Measurements from ENCODE around the gene DHRS1.

The DHRS1 gene

DNA sequence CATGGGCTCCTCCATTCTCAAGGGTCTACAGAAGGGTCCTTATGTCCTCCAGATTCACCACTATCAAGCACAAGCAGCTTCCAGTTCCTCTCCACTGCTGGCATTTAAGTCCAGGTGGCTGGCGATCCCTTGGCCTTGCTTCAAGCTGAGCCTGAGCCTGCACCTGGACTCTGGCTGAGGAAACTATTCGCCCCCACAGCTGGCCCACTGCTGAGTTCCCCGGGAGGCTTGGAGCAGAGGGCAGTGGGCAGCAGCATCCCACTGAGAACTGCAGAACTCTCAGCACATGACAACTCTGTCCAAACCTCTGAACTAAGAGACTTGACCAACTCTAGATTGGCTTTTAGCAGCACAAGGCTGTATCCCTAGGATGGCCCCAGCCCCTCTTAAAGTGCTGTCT, 16.8 kb downstream of the DHRS1 start:
- no peak for DNase-seq (ENCODE audit: low read depth in 3 of 3)

DNA sequence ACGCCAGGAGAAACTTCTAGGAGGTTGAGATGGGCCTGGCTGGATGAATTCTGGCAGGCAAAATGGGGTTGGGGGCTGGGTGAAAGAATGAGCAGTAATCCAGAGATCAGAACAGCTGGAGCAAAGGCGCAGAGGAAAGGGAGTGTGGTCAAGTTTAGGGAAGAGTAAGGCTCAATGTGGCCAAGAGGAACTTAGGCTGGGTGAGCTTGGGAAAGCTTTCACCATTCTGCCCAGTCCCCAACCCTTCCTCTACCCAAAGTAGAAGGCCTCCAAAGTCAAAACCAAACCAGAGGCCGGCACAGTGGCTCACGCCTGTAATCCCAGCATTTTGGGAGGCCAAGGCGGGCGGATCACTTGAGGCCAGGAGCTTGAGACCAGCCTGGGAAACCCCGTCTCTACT, 17.9 kb downstream of the DHRS1 start:
- no peak for DNase-seq (ENCODE audit: low read depth in 3 of 3)

DNA sequence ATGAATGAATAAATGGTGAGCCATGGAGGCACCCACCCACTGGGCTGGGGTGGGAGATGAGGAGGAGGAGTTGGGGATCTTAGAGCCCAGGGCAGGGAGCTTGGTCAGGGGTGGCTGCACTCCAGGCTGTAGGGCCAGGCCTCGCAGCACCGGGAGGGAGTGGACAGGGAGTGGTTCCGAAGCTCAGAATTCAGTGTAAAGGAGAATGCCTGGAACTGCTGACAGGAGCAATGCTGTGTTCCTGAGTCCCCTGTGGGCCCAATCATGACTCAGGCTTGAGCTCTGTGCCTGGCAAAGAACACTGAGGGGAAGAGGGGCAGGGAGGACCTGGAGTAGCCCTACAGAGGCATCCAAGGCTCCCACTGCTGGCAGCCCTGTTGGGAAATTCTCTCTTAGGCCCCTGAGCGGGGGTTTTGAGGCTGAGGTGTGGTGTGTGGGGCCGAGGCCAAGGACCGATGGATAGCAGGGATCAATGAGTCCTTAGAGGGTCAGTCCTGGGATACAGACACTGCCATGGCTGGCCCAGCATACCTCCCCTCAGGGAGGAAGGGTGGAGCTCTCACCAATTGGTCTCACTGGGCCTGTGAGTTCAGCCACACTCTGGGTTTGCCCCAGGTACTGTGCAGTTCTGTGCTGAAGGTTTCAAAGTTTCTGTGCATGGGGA, 18.7 kb downstream of the DHRS1 start:
- DNase-seq (ENCODE audit: low read depth in 3 of 3) = no peak

DNA sequence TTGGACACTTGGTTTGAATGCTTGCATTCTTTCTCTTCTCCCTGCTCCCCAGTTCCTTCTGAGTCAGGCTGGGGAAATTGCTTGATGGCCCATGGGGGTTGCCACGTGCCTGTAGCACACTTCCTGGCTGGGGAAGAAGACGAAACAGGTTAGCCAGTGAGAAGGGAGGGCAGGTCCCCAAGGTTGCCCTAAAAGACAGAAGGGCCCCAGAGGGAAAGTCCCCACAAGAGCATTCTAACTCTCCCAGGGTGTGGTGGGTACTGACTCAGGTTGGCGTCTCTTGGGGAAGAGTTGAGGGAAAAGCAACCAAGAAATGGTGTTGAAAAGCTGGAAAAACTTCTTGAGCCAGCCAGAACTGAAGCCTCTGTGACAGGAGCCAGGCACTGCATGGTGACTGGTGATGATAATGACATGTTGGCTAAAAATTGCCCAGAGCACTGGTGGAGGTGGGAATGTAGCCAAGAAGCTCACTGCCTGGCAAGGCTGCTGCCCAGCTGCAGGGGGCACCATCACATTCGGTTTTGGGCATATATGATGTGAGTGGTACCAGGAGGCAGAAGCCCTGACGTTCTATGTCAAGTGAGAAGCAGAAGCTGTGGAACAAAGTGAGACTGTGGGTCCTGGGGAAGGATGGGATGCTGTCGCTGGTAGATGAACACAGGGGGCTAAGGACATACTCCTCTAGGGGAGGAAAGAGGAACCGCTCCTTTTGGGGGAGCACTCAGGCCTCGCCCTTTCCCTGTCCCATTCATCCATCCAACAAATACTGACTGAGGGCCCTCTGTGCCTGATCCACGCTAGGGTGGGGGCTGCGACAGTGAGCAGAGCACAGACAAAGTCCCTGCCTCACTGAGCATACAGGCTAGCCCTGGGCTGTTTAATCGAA, 20.0 kb downstream of the DHRS1 start:
- peak in 2 of 3 experiments; percentile 35 to 39 for DNase-seq (ENCODE audit: low read depth in 3 of 3)

DNA sequence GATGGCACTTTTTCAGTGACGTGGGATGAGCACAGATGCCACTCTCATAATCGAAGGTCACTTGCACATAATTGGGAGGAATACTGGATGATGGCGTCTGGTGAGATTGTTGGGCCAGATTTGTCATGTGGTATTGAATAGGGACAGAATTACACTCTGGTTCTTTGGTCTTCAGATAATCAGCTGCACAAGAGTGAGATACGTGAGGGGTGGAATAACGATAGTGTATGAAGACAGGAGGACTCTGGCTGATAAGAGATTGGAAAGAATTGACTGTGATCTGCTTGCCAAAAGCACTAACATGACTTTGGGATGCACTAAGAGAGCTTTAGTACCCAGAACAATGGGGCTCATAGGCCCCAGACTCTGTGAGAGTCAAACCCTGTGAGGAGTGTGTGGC, 21.2 kb downstream of the DHRS1 start:
- DNase-seq (ENCODE audit: low read depth in 3 of 3) = no peak

DNA sequence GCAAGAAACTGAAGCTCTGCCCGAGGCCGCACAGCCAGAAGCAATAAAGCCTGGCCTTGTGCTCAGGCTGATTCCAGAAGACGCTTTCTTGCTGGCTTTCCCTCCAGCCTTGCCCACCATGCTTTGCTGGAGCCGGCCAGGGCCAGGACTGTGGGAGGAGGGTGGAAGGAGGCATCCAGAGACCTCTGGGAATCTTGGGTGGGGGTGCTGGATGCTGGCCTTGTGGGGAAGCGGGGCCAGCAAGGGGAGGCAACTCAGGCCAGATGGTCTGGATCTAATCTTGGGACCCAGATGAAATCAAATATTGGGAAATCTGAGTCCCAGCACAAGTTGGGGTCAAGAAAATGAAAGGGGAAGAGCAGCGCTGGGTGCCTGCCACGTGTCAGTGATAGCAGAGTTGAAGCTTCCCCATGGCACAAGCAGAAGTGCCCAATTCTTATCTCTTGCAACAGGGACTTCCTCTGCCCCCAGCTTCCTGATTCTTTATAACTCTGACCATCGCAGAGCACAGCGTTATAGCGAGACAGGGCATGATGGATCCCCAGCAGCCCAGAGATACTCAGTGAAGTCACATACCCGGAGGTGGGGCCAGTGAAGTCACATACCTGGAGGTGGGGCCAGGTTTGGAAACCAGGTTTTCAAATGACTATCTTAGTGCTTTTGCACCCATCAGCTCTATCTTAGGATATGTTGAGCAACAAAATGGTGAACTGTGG, 21.8 kb downstream of the DHRS1 start:
- DNase-seq (ENCODE audit: low read depth in 3 of 3) = no peak

DNA sequence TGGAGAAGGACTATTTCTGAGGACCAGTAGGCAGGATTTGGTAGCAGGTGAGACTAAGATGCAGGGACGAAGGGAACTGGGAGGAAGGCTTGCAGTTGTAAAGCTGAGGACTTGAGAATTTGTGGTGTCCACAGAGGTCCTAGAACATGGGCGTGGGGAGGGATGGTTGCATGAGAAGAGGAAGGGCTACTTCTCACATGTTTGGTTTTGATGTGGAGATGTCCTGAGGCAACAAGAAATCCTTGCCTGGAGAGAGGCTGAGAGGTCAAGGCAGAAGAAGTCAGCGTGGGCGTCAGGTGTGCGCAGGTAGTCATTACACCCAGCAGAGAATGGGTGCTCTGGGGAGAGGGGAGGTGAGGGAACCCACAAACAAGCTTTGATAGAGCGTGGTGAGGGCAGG, 22.5 kb downstream of the DHRS1 start:
- no peak for DNase-seq (ENCODE audit: low read depth in 3 of 3)

DNA sequence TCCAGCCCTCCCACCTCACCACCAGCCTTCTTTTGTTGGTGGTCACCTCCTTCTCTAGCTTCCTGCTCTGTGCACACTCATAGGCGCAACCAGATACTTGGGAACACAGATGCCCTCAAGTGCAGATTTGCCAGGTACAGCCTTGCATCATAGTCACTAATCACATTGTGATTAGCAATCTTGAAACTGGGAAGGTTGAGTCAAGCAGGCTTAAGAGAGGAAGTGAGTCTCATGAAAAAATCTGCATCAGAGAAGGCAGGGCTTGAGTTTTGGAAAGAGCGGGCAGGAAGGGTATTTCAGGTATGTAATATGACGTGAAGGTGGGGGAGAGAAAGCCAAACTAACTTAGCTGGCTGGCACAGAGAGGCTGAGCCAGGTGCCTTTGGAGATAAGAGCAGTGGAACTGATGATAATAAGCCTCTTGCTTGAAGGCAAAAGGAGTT, 25.5 kb downstream of the DHRS1 start:
- DNase-seq (ENCODE audit: low read depth in 3 of 3) = peak in 2 of 3 experiments; percentile 19 to 43

DNA sequence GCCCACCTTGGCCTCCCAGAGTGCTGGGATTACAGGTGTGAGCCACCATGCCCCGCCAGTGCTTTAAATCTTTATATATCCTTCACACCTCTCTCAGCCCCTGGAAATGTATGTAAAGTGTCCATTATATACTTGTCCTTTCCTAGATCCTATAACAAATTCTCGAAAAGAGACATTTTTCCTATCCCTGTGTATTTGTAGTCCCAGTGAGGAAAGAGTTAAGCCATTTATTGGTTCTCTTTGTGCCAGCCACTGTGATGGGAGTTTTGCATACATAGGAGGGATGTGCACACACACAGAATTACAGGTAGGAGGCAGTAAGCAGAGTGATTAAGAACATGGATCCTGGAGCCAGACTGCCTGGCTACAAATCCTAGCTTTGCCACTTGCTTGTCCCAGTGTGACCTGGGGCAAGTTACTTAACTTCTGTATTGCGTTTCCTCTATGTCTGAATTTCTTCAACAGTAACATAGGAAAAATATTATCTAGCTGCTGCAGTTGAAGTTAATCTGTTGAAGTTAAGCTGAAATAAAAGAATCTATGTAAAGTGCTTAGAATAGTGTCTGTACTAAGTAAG, 26.1 kb downstream of the DHRS1 start:
- DNase-seq (ENCODE audit: low read depth in 3 of 3) = no peak

DNA sequence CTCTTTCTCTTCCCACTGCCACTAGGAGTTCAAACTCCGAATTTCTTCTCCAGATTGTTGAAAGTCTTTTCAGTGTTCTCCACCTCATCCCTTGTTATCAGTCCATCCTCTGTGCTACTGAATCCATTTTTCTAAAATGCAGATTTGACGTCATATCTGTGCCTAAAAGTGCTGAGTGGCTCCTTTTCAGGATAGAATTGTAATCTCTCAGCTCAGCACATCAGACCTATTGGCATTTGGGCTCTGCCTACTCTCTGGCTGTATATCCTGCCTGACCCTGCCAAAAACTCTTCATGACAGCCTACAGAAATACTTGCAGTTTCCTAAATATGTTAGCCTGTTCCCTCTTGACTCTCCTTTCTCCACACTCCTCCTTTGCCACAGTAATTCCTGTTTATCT, 27.1 kb downstream of the DHRS1 start:
- no peak for DNase-seq (ENCODE audit: low read depth in 3 of 3)

DNA sequence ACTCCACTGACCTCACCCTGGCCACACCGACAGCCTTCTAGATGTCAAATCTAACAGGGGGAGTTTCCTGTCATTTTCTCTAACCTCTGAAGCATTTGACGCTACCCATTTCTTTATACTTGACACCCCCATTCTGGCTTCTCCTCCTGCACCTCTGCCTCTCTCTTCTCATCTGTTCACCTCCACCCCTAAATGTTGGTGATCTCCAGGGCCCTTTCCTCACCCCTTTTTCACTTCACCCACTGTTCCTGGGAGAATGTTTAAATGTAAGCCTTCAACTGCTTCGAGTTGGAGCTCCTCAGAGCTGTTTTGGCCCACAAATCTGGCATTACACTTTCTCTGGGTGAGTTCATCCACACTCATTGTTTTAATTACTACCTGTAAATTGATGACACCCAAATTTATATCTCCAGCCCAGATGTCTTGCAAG, 27.7 kb downstream of the DHRS1 start:
- DNase-seq (ENCODE audit: low read depth in 3 of 3) = no peak

DNA sequence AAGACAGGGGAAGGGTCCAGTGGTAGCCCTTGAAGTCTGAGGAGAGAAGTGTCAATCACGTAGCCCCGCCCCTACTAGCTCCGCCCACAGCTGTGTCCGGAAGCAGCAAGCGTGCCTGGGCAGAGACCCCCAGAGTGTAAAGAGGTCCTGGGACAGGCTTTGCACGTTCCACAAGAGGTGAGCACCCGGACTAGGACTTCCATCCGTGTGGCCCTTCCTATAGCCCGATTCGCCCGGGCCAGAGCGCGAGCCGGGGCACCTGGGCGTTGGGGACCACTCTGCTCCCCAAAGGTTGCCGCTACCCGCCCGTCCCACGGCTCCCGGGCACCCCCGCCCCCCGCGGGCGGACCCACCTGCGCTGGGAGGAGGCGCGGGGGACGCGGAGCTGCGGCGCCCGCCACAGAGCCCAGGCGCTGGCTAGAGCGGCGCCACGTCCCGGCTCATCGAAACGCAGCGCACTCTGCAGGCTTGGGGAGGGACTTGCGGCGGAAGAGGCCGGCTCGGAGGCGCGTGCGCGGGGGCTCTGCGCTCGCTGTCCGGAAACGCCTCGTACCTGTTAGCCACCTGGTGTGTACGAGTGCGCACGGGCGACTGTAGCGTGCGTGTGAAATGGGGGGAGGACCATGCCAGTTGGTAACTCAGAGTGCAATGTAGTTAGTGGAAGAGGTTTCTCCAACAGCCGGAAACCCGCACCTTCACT, 28.3 kb downstream of the DHRS1 start, which contains the start of gene RABGGTA:
Gene RABGGTA (minus strand): TSS at position 464 of the 700 bp plus-strand sequence. CDS start 482 bp downstream, outside the sequence.
- peak; percentile 71 to 85 (median 85) for DNase-seq (ENCODE audit: low read depth in 3 of 3)

DNA sequence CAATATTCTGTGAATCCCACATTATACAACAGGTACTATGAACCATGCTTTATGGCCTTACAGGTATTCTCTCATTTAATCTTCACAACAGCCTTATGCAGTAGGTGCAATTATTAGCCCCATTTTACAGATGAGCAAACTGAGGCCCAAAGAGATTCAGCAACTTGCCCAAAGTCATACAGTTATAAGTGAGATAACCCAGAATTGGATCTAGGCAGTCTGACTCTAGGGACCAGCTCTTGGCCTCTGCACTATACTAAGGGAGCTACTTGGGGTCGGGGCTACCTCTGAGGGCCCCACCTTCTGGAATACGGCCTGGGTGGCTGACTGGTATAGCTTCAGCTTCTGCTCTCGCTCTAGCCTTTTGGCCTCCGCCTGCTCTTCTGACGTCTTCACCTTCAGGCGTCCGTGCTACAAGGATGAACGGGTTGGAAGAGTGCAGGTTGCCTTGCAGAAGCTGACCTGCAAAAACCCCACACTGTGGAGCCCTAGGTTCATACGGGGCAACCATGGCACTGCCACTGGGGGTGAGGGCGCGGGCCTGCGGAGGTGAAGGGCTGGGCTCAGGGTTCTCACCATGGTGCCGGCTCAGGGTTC, 28.9 kb downstream of the DHRS1 start:
- DNase-seq (ENCODE audit: low read depth in 3 of 3) = no peak

DNA sequence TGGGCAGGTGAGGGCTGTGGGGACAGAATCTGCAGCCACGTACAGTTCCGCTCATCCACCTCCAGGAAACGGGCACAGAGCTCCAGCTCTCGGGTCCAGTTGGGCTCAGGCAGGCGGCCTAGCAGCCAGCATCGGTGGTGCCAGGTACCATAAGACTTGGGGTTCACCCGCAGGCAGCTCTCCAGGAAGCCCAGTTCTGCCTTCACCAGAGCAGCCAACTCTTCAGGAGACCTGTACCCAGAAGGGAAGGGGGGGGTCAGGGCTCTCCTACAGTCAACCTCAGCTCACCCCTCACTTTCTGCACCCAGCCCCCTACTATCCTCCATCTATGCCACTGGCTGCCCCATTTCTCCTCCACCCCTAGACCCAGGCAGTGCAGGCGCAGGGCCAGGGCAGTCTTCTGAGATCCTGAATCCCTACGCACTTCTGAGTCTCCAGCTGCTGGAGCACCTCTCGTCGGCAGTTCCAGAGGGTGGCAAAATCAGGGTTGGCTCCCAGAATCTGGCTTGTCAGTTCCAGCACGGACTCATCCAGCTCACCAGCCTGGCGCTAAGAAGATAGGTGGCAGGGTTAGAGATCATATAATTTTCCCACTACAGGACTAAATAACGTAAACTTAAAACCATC, 29.6 kb downstream of the DHRS1 start:
- no peak for DNase-seq (ENCODE audit: low read depth in 3 of 3)

DNA sequence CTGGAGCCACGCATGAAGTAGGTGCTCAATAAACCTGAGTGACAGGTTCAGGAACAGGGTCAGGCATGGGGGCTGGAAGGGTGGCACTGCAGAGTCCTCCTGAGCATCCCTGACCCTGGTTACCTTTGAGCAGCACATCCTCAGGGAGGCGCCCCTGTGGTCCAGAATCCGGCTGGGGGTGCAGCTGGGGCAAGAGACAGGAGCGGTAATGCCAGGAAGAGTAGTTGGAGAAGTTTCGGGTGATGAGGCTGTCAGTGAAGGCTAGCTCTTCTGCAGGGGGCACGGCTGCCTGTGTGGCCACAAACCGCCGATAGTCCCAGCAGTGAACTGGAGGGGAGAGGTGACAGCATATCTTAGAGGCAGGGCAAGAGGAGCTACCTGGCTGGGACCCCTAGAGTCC, 30.2 kb downstream of the DHRS1 start:
- no peak for DNase-seq (ENCODE audit: low read depth in 3 of 3)

DNA sequence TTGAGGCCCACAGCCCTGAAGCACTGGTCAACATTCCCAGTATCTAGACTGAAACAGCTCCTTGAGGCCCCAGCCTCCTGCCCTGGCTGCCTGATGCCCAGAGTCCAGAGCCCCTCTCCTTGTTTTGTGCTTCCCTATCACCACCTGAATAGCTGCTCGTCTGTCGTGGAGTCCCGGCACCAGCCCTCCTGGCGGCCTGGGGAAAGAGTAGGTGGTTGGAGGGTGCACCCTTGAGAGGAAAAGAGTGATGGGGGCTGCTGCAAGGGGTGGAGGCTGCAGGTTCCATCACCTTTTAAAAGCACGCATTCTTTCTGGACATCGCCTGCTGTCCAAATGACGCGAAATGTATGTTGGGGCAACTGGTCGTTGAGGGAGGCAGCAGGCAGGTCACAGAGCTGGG, 31.4 kb downstream of the DHRS1 start:
- no peak for DNase-seq (ENCODE audit: low read depth in 3 of 3)

DNA sequence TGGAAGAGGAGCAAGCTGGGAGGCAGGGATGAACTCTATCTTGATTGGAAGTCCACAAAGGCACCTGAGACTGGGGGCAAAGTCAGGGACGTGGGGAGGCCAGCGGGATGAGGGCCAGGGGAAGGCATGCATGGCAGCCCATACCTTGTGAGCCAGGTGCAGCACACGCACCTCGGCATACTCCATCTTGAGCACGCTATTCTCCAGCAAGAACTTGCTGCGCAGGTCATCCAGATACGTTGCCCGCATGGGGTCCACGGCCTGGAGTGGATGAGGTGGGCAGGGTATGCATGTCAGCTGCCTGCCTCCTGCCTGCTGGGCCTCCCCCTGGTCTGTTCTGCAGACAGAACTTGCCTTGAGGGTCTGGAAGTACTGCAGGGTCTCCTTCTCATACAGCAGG, 32.1 kb downstream of the DHRS1 start:
- DNase-seq (ENCODE audit: low read depth in 3 of 3) = no peak

DNA sequence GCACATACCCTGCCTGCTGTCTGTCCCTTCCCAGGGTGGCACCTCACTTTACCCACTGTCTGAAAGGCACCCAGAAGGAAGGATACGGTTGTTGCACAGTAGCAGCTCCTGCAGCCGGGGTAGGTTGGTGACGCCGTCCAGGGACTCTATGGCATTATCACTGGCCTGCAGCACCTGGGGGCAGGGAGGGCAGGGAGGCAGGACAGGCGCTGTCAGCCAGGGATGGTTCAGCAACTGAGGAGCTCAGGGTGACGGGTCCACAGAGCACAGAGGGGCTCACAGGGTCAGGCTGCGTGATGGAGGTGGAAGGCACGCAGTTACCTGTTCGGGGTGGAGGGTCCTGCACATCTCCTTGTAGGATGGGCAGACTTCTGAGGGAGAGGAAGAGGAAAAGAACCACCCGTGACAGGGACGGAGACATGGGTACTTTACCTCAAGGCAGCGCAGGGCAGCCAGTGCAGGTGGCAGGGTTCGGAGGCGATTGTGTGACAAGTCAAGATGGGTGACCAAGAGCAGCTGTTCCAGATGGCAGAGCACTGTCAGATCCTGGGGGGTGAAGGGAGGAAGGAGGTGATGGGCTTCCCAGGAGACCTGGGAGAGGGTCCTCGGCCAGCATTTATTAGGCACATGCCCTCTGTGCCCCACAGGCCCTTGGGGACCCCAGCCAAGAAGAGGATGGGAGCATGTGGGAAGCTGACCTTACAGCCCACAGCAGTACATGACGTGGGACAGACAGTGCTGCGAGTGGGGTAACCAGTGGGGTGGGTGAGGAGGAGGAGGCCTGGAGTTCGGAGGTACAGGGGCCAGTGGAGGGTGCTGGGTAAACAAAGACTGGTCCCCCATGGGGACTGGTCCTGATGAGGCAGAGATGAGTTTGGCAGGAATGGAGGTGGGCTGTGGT, 33.0 kb downstream of the DHRS1 start:
- no peak for DNase-seq (ENCODE audit: low read depth in 3 of 3)

DNA sequence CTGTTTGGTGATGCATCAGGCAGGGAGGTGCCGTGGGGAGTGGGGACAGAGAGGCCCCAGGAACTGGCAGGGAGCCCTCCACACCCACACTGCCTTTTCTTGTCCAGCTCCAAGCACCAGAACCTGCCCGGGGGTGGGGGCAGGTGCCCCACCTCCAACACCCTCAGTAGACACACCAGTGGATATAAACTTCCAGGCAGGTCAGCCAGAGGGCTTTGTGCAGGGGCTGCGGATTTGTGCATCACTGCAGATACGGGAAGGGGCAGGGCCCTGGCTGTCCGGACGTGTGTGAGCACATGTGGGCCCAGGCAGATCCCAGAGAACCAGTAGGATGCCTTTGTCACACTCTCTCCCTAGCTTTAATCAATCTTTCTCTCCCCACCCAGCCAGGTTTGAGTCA, 35.3 kb downstream of the DHRS1 start:
- DNase-seq (ENCODE audit: low read depth in 3 of 3) = no peak

Measured in stimulated activated CD4-positive, alpha-beta T cell treated with anti-CD3 and anti-CD28 coated beads, TNF-alpha, amount 100 ng/mL, for 4 hours (primary cell).